Keratinocyte (primary cell): ENCODE results near the gene PTPRN2. TPM values are rescaled to one million over a fixed set of nuclear protein-coding genes. Genes with fewer than 3 reads are reported as not detected.

ENCODE experiments used
- DNase-seq: peaks from one replicate; pipeline ENCODE4 v3.0.0-alpha.2; 2011; ENCODE audit warnings: low read depth, missing footprints, low spot score
- FAIRE-seq: peaks from 2 replicates; lab custom pipeline; 2011; peaks lifted over from hg19 to GRCh38; lab: Jason Lieb, UNC
- H2AFZ ChIP-seq: 2 replicates; pipeline ENCODE4 v1.6.0; 2012; ENCODE audit warnings: low read length, control low read depth, inconsistent platforms; ENCODE audit not compliant: control insufficient read depth
- H3K27ac ChIP-seq: 2 replicates; pipeline ENCODE4 v1.5.1; 2011; ENCODE audit warnings: low read length; ENCODE audit not compliant: control insufficient read depth, insufficient read depth
- H3K27me3 ChIP-seq: 3 replicates; pipeline ENCODE4 v1.6.0; 2011; ENCODE audit warnings: low read length; ENCODE audit not compliant: control insufficient read depth, insufficient read depth; ENCODE audit errors: extremely low read depth
- H3K36me3 ChIP-seq, 2 experiments: 2 replicates in 1 of 2; 3 replicates in 1 of 2; pipeline ENCODE4 v1.5.1; 2011; ENCODE audit warnings: low read length in 2 of 2, mild to moderate bottlenecking in 1 of 2; ENCODE audit not compliant: control insufficient read depth in 2 of 2, insufficient read depth in 2 of 2; ENCODE audit errors: extremely low read depth in 1 of 2
- H3K4me1 ChIP-seq: 3 replicates; pipeline ENCODE4 v1.5.1; 2011; ENCODE audit warnings: low read length; ENCODE audit not compliant: control insufficient read depth, insufficient read depth; ENCODE audit errors: extremely low read depth
- H3K4me2 ChIP-seq: 3 replicates; pipeline ENCODE4 v1.6.0; 2011; ENCODE audit warnings: low read depth, low read length; ENCODE audit not compliant: control insufficient read depth, insufficient read depth; ENCODE audit errors: extremely low read depth
- H3K4me3 ChIP-seq, 3 experiments: fragments of 200-600 bp in 1 of 3; sonication (generic) in 1 of 3; 2 replicates in 2 of 3; 3 replicates in 1 of 3; pipeline ENCODE4 v1.5.1; 2011 to 2016; ENCODE audit warnings: low read length in 3 of 3, mild to moderate bottlenecking in 3 of 3, control low read depth in 2 of 3, inconsistent platforms in 1 of 3, low read depth in 1 of 3, mixed read lengths in 1 of 3, mixed run types in 1 of 3, moderate library complexity in 1 of 3; ENCODE audit not compliant: control insufficient read depth in 2 of 3, insufficient read depth in 2 of 3; ENCODE audit errors: extremely low read depth in 1 of 3
- H3K79me2 ChIP-seq: 2 replicates; pipeline ENCODE4 v1.6.0; 2012; ENCODE audit warnings: low read length; ENCODE audit not compliant: control insufficient read depth, insufficient read depth
- H3K9ac ChIP-seq: 3 replicates; pipeline ENCODE4 v1.6.0; 2011; ENCODE audit warnings: low read length; ENCODE audit not compliant: control insufficient read depth, insufficient read depth; ENCODE audit errors: extremely low read depth
- H3K9me1 ChIP-seq: 3 replicates; pipeline ENCODE4 v1.6.0; 2011; ENCODE audit warnings: low read length; ENCODE audit not compliant: control insufficient read depth, insufficient read depth; ENCODE audit errors: extremely low read depth
- H3K9me3 ChIP-seq: 2 replicates; pipeline ENCODE4 v1.5.1; 2012; ENCODE audit warnings: low read depth, low read length; ENCODE audit not compliant: control insufficient read depth
- H4K20me1 ChIP-seq: 3 replicates; pipeline ENCODE4 v1.6.0; 2011; ENCODE audit warnings: low read length; ENCODE audit not compliant: control insufficient read depth, insufficient read depth; ENCODE audit errors: extremely low read depth
- CTCF ChIP-seq, 3 experiments: IDR thresholded peaks in 1 of 3; conservative IDR thresholded peaks in 1 of 3; optimal IDR thresholded peaks in 1 of 3; 2 replicates in 2 of 3; 3 replicates in 1 of 3; pipeline versions ENCODE3 to v1.5.1; 2011; ENCODE audit warnings: low read length in 3 of 3, mild to moderate bottlenecking in 3 of 3, moderate library complexity in 2 of 3, control low read depth in 1 of 3, inconsistent platforms in 1 of 3; ENCODE audit not compliant: insufficient read depth in 2 of 3; ENCODE audit errors: extremely low read depth in 1 of 3
- EZH2 ChIP-seq: IDR thresholded peaks from one replicate; pipeline ENCODE4 v1.6.1; 2012; ENCODE audit warnings: inconsistent platforms, mild to moderate bottlenecking, low read length, moderate library complexity
- dilution Hi-C: fragments of 300-500 bp; cut with MboI; formaldehyde crosslinking; loops from one replicate; pipeline ENCODE4 v1.7.0; 2020; ENCODE audit warnings: low sequenced_read_pairs; ENCODE audit not compliant: extremely low pct_ligation_motif_present
- polyA plus RNA-seq, 5 experiments: library from polyadenylated mRNA; depleted of rRNA in 3 of 5; stranded (reverse) in 3 of 5; stranded (forward) in 1 of 5; unstranded in 1 of 5; fragments of >200 nt; gene quantifications; 1 replicate in 1 of 5; 2 replicates in 3 of 5; 3 replicates in 1 of 5; pipeline versions ENCODE4 v1.2.1 to v1.2.3, GENCODE V29; 2011 to 2012; ENCODE audit warnings: missing spikeins in 2 of 5, low read depth in 1 of 5, low replicate concordance in 1 of 5

PTPRN2 gene
- polyA plus RNA-seq, 1 donor (not counting 4 experiments of a cell fraction or from before 2014, with no cell fraction given): not detected

- FAIRE-seq (no peak), DNase-seq (no peak)
- H3K79me2 ChIP-seq: no peaks in the 10 kb centered on the region
- no peak overlapping the region for H3K4me3 ChIP-seq
- H3K27ac ChIP-seq: no peak overlapping the region
- TF ChIP-seq EZH2 (no peak), CTCF (optimal IDR thresholded peaks at IDR 0.05 in 1 of 3, IDR thresholded peaks at IDR 0.05 in 1 of 3, conservative IDR thresholded peaks at IDR 0.05 in 1 of 3; ENCODE audit: extremely low read depth in 1 of 3, insufficient read depth in 2 of 3, low read length in 3 of 3) (no peak)
- H4K20me1 ChIP-seq: no peaks in the 10 kb centered on the region
- H3K36me3 ChIP-seq: no peaks in the 10 kb centered on the region
- dilution Hi-C loops: no loop called here
- no peaks in the 10 kb centered on the region for H3K27me3 ChIP-seq
- H3K4me1 ChIP-seq: no peaks in the 10 kb centered on the region
- H3K9me3 ChIP-seq: peaks cover 10% of the 10 kb centered on the region
- no peak overlapping the region for H3K4me2 ChIP-seq
- no peak overlapping the region for H2AFZ ChIP-seq
- H3K9ac ChIP-seq: no peak overlapping the region
- no peaks in the 10 kb centered on the region for H3K9me1 ChIP-seq
Observed at GRCh38 chr7:157619753-157620525, 967.7 kb downstream of the PTPRN2 start.

GRCh38 chr7:157618823-157619606 lies 968.6 kb downstream of the PTPRN2 start:
- Histone ChIP-seq H4K20me1 (no peaks in the 10 kb centered on the region), H2AFZ (no peak overlapping the region), H3K4me3 (no peak overlapping the region), H3K9ac (no peak overlapping the region), H3K27me3 (no peaks in the 10 kb centered on the region), H3K4me1 (no peaks in the 10 kb centered on the region), H3K79me2 (no peaks in the 10 kb centered on the region), H3K27ac (no peak overlapping the region), H3K4me2 (no peak overlapping the region), H3K36me3 (no peaks in the 10 kb centered on the region), H3K9me3 (peaks cover 10% of the 10 kb centered on the region), H3K9me1 (no peaks in the 10 kb centered on the region)
- dilution Hi-C loops: no loop called here
- DNase-seq (no peak), FAIRE-seq (no peak)
- TF ChIP-seq EZH2 (no peak), CTCF (optimal IDR thresholded peaks at IDR 0.05 in 1 of 3, IDR thresholded peaks at IDR 0.05 in 1 of 3, conservative IDR thresholded peaks at IDR 0.05 in 1 of 3; ENCODE audit: extremely low read depth in 1 of 3, insufficient read depth in 2 of 3, low read length in 3 of 3) (no peak)
